Mammary epithelial cell (primary cell): ENCODE measurements around the gene CD9.

Experiments used
- CTCF ChIP-seq, 2 donors: IDR thresholded peaks in 1 of 2; conservative IDR thresholded peaks in 1 of 2; 2 replicates each; pipeline ENCODE4 v1.5.1; 2011 to 2012; ENCODE audit warnings: inconsistent platforms in 2 of 2, low read length in 2 of 2, mild to moderate bottlenecking in 2 of 2, control low read depth in 1 of 2, low read depth in 1 of 2; ENCODE audit not compliant: insufficient read depth in 1 of 2; ENCODE audit errors: extremely low read depth in 1 of 2
- EZH2 ChIP-seq: IDR thresholded peaks from 2 replicates; pipeline ENCODE4 v1.6.1; 2012; ENCODE audit warnings: low read length, inconsistent platforms, borderline replicate concordance

DNA sequence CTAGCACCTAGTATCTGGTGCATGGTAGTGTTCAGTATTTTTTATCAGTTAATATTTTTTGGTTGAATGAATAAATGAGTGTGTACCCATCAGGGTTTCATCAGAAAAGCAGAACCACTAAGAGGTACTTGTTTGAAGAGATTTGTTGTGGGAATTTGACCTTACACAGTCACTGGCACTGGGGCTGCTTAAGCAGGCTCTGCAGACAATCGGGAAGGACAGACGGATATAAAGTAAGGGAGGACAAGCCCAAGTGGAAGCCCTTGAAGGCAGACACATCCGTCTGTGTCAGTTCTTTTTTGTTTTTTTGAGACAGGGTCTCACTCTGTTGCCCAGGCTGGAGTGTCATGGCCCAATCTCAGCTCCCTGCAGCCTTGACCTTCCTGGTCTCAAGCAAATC is 38.7 kb downstream of the CD9 start:
- TF ChIP-seq CTCF (conservative IDR thresholded peaks at IDR 0.05 in 1 of 2, IDR thresholded peaks at IDR 0.05 in 1 of 2; ENCODE audit: extremely low read depth in 1 of 2, insufficient read depth in 1 of 2, low read depth in 1 of 2, low read length in 2 of 2): no peak
- TF ChIP-seq EZH2: no peak
